ENCODE measurements around the gene PCLAF.
A peak's percentile ranks its signal among the peaks of the same experiment; 100 is the strongest.
"Not testable (repeated sequence)": the region's sequence is repeated elsewhere in the genome, so short reads cannot be mapped to it uniquely, and the experiment has no call there.

Gene PCLAF

GRCh38 chr15:64346242-64346641, 35.0 kb downstream of the PCLAF start:
- not testable (repeated sequence) for H3K4me3 Mint-ChIP-seq; H3K9me3 Mint-ChIP-seq (ENCODE audit: low read depth); H3K36me3 Mint-ChIP-seq; H3K27ac Mint-ChIP-seq; H3K27me3 Mint-ChIP-seq
- H3K4me1 Mint-ChIP-seq (ENCODE audit: low read depth), result peaks cover 25% of the 10 kb centered on the region

- H3K27ac Mint-ChIP-seq, result no peak overlapping the region
- H3K36me3 Mint-ChIP-seq, result peaks cover 10% of the 10 kb centered on the region
- H3K4me1 Mint-ChIP-seq (ENCODE audit: low read depth), result peaks cover 21% of the 10 kb centered on the region
- no peaks in the 10 kb centered on the region for H3K9me3 Mint-ChIP-seq (ENCODE audit: low read depth)
- H3K27me3 Mint-ChIP-seq, result no peaks in the 10 kb centered on the region
- H3K4me3 Mint-ChIP-seq, result no peak overlapping the region
Measured at GRCh38 chr15:64344651-64345294, 36.5 kb downstream of the PCLAF start.

- Mint-ChIP-seq H3K4me1 (ENCODE audit: low read depth) (peaks cover 21% of the 10 kb centered on the region), H3K27me3 (no peaks in the 10 kb centered on the region), H3K9me3 (ENCODE audit: low read depth) (no peaks in the 10 kb centered on the region), H3K4me3 (no peak overlapping the region), H3K36me3 (peaks cover 10% of the 10 kb centered on the region), H3K27ac (no peak overlapping the region)
Measured at GRCh38 chr15:64343841-64344240, 37.4 kb downstream of the PCLAF start.

- H3K27ac Mint-ChIP-seq, result no peak overlapping the region
- H3K4me3 Mint-ChIP-seq, result no peak overlapping the region
- H3K36me3 Mint-ChIP-seq, result peaks cover 12% of the 10 kb centered on the region
- no peaks in the 10 kb centered on the region for H3K9me3 Mint-ChIP-seq (ENCODE audit: low read depth)
- H3K4me1 Mint-ChIP-seq (ENCODE audit: low read depth), result peaks cover 22% of the 10 kb centered on the region
- H3K27me3 Mint-ChIP-seq, result no peaks in the 10 kb centered on the region
Measured at GRCh38 chr15:64343222-64343621, 38.0 kb downstream of the PCLAF start.

GRCh38 chr15:64341961-64342360, 39.3 kb downstream of the PCLAF start:
- no peak overlapping the region for H3K27ac Mint-ChIP-seq
- peaks cover 8% of the 10 kb centered on the region for H3K36me3 Mint-ChIP-seq
- no peak overlapping the region for H3K4me3 Mint-ChIP-seq
- peaks cover 26% of the 10 kb centered on the region for H3K4me1 Mint-ChIP-seq (ENCODE audit: low read depth)
- H3K9me3 Mint-ChIP-seq (ENCODE audit: low read depth), result no peaks in the 10 kb centered on the region
- H3K27me3 Mint-ChIP-seq, result no peaks in the 10 kb centered on the region

- Mint-ChIP-seq H3K27me3 (no peaks in the 10 kb centered on the region), H3K4me1 (ENCODE audit: low read depth) (peaks cover 36% of the 10 kb centered on the region), H3K27ac (peak overlapping the region; percentile 10), H3K36me3 (peaks cover 6% of the 10 kb centered on the region), H3K4me3 (no peak overlapping the region), H3K9me3 (ENCODE audit: low read depth) (no peaks in the 10 kb centered on the region)
Measured at GRCh38 chr15:64340355-64340754, 40.9 kb downstream of the PCLAF start.

GRCh38 chr15:64337761-64338160, 43.5 kb downstream of the PCLAF start:
- Mint-ChIP-seq H3K36me3 (peaks cover 6% of the 10 kb centered on the region), H3K4me3 (no peak overlapping the region), H3K4me1 (ENCODE audit: low read depth) (peaks cover 40% of the 10 kb centered on the region), H3K9me3 (ENCODE audit: low read depth) (no peaks in the 10 kb centered on the region), H3K27me3 (no peaks in the 10 kb centered on the region), H3K27ac (peak overlapping the region; percentile 36)

- Mint-ChIP-seq H3K36me3 (peaks cover 6% of the 10 kb centered on the region), H3K9me3 (ENCODE audit: low read depth) (no peaks in the 10 kb centered on the region), H3K27ac (peak overlapping the region; percentile 91), H3K27me3 (no peaks in the 10 kb centered on the region), H3K4me1 (ENCODE audit: low read depth) (peaks cover 40% of the 10 kb centered on the region), H3K4me3 (peak overlapping the region; percentile 42)
Measured at GRCh38 chr15:64333986-64334929, 47.0 kb downstream of the PCLAF start.

GRCh38 chr15:64333516-64333915, 47.7 kb downstream of the PCLAF start:
- no peaks in the 10 kb centered on the region for H3K27me3 Mint-ChIP-seq
- no peaks in the 10 kb centered on the region for H3K9me3 Mint-ChIP-seq (ENCODE audit: low read depth)
- H3K4me1 Mint-ChIP-seq (ENCODE audit: low read depth), result peaks cover 40% of the 10 kb centered on the region
- H3K4me3 Mint-ChIP-seq, result peak overlapping the region; percentile 42
- peak overlapping the region; percentile 91 for H3K27ac Mint-ChIP-seq
- H3K36me3 Mint-ChIP-seq, result peaks cover 4% of the 10 kb centered on the region

GRCh38 chr15:64331668-64332067, 49.6 kb downstream of the PCLAF start:
- H3K27ac Mint-ChIP-seq; H3K27me3 Mint-ChIP-seq; H3K4me3 Mint-ChIP-seq; H3K9me3 Mint-ChIP-seq (ENCODE audit: low read depth); H3K36me3 Mint-ChIP-seq: not testable (repeated sequence)
- peaks cover 31% of the 10 kb centered on the region for H3K4me1 Mint-ChIP-seq (ENCODE audit: low read depth)

- H3K27ac Mint-ChIP-seq; H3K27me3 Mint-ChIP-seq; H3K9me3 Mint-ChIP-seq (ENCODE audit: low read depth); H3K4me1 Mint-ChIP-seq (ENCODE audit: low read depth); H3K36me3 Mint-ChIP-seq; H3K4me3 Mint-ChIP-seq: not testable (repeated sequence)
Measured at GRCh38 chr15:64326975-64327374, 54.3 kb downstream of the PCLAF start.

GRCh38 chr15:64326458-64326857, 54.8 kb downstream of the PCLAF start:
- H3K4me1 Mint-ChIP-seq (ENCODE audit: low read depth); H3K36me3 Mint-ChIP-seq; H3K9me3 Mint-ChIP-seq (ENCODE audit: low read depth); H3K27me3 Mint-ChIP-seq; H3K4me3 Mint-ChIP-seq; H3K27ac Mint-ChIP-seq: not testable (repeated sequence)

GRCh38 chr15:64324165-64324877, 56.9 kb downstream of the PCLAF start:
- Mint-ChIP-seq H3K36me3 (no peaks in the 10 kb centered on the region), H3K27me3 (no peaks in the 10 kb centered on the region), H3K9me3 (ENCODE audit: low read depth) (no peaks in the 10 kb centered on the region), H3K4me1 (ENCODE audit: low read depth) (peaks cover 6% of the 10 kb centered on the region), H3K27ac (no peak overlapping the region), H3K4me3 (no peak overlapping the region)

- no peaks in the 10 kb centered on the region for H3K27me3 Mint-ChIP-seq
- no peak overlapping the region for H3K27ac Mint-ChIP-seq
- H3K9me3 Mint-ChIP-seq (ENCODE audit: low read depth), result no peaks in the 10 kb centered on the region
- no peaks in the 10 kb centered on the region for H3K36me3 Mint-ChIP-seq
- peaks cover 10% of the 10 kb centered on the region for H3K4me1 Mint-ChIP-seq (ENCODE audit: low read depth)
- no peak overlapping the region for H3K4me3 Mint-ChIP-seq
Measured at GRCh38 chr15:64315216-64315615, 66.0 kb downstream of the PCLAF start.

- Mint-ChIP-seq H3K9me3 (ENCODE audit: low read depth) (no peaks in the 10 kb centered on the region), H3K36me3 (no peaks in the 10 kb centered on the region), H3K4me3 (no peak overlapping the region), H3K27me3 (no peaks in the 10 kb centered on the region), H3K27ac (peak overlapping the region; percentile 18), H3K4me1 (ENCODE audit: low read depth) (peaks cover 10% of the 10 kb centered on the region)
Measured at GRCh38 chr15:64314456-64314855, 66.8 kb downstream of the PCLAF start.

All from activated naive CD8-positive, alpha-beta T cell (primary cell).